DMS153 treated with DMSO at 0.1 percent for 48 hours (cell line): ENCODE results near the gene MRPS18A.
"Not testable (repeated sequence)": the region's sequence is repeated elsewhere in the genome, so short reads cannot be mapped to it uniquely, and the experiment has no call there.

Experiments used
- DNase-seq: peaks from one replicate; lab custom pipeline; 2025; ENCODE audit not compliant: unreplicated experiment; lab: John Stamatoyannopoulos, UW

The MRPS18A gene

GRCh38 chr6:43717822-43718221, 30.2 kb upstream of the MRPS18A start:
- no peak for DNase-seq

GRCh38 chr6:43717389-43717788, 29.8 kb upstream of the MRPS18A start:
- DNase-seq, result no peak

- DNase-seq, result no peak
Measured at GRCh38 chr6:43716099-43716498, 28.5 kb upstream of the MRPS18A start.

DNA sequence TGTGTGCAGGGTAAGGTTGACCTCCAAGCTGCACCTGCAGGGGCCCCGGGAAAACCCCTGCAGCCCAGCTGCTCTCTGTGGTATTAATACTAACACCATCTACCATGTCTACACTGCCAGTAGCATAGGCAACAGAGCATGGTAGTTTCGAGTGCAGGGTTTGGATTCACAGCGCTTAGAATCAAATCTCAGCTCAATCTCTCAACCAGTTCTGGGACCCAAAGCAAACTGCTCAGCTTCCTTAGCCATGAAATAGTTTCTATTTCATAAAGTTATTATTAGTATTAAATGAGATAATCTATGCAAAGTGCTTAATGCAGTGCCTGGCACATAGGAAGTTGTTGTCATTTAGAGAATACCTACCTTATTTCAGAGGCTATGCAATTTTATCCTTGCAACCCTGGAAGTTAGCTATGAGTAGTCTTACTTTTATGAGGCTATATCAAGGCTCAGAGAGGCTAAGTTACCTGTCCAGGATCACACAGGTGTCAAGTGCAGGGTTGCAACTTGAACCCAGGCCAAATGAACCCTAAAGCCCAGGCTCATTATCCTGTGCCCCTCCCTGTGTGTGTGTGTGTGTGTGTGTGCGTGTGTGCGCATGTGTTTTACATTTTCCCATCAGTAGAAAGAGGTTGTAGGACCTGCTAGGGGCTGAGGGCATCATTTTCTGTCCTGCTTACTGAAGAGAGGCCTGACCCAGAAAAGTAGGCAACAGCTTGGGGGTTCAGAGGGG, 27.6 kb upstream of the MRPS18A start:
- DNase-seq, result no peak

DNA sequence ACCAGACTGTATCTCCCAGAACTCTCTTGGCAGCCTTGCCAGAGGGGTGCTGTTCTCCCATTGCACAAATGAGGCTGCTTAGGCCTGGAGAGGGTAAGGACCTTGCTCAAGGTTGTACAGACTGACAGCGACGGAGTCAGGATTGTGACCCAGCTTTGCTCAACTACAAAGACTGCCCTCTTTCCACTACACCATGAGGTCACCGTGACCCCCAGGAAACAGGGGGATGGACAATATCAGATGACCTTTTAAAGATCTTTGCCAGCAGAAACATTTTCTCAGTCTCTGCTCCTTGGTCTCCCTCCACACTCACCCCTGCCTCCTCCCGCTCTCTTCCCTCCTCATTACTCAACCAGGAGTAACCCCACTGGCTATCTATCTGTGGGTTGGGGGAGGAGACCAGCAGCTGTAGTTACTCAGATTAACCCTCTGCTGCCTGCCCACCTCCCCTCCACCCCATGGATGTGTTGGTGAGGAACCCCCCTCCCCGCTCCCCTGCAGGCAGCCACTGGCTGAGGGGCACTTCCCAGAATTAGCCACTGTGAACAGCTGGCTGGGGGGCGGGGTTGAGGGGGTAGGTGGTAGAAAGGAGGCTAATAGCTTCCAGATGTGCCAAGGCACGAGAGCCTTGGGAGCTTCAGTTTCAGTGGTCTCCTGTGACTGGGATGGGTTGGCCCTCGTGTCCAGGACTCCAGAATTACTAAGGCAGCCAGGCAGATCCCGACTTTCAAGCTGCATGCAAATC, 26.9 kb upstream of the MRPS18A start:
- no peak for DNase-seq

- no peak for DNase-seq
Measured at GRCh38 chr6:43713643-43714310, 26.2 kb upstream of the MRPS18A start.

- no peak for DNase-seq
Measured at GRCh38 chr6:43712579-43712978, 25.0 kb upstream of the MRPS18A start.

DNA sequence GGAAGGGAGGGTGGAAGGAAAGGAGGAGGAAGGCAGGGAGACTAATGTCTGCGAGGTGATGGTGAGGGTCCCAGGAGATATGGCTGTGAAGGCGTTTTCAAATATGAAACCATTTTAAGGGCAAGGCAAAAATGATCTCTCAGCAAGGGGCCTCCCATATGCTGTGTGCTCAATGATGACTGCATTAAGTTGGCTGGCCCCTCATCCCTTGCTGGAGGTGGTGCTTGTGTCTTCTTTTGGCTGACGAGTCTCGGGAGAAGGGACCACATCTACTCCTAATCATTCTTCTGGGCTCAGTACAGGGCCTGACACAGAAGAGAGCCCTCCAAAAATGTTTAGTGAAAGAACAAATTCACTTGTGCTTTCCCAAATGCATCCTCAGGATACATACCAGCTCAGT, 23.0 kb upstream of the MRPS18A start:
- no peak for DNase-seq

- DNase-seq, result no peak
Measured at GRCh38 chr6:43709654-43710303, 22.2 kb upstream of the MRPS18A start.

DNA sequence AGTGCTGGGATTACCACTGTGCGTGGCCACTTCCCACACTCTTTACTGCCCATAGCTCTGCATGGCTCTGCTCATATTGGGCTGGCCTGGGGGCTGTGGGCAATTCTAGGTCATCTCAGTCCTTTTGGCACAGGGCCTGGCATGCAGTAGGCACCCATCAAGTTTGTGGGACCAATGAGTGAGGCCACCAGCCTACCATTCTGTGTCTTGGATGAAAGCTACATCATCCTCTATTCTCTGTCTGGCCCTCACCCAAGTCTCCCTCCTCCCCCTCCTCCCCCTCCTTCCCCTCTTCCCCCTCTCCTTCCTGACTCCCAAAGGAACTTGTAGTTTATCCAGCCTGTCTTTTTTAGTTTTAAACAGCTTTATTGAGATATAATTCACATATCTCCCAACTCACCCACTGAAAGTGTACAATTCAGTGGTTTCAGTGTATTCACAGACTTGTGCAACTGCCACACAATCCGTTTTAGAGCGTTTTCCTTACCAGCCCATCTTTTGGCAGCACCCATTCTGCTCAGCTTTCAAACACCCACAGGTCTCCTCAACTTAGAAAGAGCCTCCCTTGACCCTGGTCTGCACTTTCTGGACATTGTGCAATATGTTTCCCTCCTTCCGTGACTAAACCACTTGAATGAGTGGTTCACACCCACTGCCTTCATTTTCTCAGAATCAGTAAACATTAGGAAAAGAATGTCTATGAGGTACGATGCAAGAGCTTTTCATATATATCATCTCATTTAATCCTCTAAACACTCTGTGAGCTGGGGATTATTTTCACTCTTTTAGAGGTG, 21.5 kb upstream of the MRPS18A start:
- DNase-seq, result no peak

GRCh38 chr6:43707767-43708166, 20.2 kb upstream of the MRPS18A start:
- no peak for DNase-seq

DNA sequence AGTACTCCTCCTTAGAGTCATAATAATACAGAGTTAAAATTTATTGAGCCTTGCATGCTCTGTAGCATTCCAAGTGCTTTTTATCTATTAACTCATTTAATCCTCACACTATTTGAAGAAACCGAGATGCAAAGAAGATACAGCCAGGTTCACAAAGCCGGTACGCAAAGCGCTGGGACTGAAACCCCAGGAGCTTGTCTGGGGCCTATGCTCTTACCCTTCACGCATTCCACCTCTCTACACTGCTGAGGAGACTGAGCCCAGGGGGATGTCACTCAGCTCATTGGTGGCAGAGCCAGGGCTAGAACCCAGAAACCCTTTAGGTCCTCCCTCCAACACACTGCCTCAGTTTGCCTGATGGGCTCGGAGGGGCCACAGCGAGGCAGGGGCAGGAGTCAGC, 19.7 kb upstream of the MRPS18A start:
- no peak for DNase-seq

DNA sequence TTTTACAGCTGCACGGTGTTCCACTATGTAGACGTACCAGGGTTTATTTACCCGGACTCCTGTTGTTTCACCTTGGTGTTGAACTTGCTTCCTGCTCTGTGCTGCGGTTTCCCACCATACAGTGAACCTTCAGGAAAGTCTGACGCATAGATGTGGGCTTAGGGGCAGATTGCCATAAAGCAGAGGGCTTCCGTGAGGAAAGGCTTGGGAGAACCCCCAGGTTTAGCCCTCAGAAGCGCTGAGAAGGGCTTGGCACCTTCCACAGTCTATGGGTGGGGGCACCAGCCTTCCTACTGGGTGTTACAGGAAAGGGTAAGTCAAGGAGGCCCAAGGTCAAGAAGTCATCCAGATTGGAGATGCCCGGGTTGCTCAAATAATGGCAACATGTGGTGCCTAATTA, 19.2 kb upstream of the MRPS18A start:
- DNase-seq, result no peak

DNA sequence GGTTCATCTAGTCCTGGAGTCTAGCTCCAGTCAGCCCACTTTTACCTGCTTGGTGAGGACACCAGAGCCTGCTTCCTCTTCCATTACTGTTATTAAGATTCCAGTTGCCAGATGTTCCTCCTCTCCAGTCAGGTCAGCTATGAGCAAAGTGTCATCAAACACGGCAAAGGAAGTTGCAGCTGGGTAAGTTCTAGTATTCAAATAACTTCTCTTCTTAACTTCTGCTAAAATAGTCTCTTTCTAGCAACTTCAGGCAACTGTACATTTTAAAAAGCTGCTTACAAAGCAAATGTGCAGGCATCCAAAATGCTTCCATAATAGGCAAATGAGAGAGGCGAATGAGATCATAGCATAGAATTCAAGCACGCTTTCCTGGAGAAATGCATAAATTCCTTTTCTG, 18.4 kb upstream of the MRPS18A start:
- DNase-seq, result no peak

DNA sequence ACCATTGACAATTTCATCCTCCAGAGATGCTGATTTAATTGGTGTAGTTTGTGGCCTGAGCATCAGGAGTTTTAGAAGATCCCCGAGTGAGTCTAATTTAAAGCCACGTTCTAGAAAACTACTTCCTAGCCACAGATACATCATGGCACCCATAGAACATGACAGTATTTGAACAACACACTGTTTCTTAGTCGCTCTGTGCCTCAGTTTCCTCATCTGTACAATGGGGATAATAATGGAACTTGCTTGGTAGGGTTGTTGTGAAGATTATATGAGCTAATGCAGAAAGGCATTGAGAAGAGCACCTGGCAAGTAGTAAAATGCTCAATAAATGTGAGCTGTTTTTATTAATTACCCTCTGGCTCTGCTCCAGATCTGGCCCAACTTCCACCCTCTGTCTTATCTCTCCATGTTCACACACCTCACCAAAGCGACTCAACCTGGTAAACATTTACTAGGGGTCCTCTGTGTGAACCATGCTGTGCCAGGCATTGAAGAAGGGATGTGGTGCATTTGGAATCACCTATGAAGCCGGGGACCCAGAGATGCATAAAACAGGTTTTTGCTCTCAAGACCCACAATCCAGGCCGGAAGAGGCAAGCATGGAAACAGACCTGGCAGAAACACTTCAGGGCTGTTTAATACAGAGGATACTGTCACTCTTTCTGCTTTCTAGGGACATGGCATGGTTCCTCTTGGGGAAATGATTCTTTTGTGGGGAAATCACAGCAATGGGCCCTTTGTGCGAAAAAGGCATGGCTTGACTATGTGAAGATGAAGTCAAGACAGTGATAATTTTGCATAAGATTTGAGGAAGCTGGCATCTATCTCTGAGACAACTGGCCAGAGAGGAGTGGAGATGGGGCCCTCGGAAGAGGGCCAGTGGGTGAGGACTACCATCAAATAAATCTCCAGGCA, 16.2 kb upstream of the MRPS18A start:
- no peak for DNase-seq

DNA sequence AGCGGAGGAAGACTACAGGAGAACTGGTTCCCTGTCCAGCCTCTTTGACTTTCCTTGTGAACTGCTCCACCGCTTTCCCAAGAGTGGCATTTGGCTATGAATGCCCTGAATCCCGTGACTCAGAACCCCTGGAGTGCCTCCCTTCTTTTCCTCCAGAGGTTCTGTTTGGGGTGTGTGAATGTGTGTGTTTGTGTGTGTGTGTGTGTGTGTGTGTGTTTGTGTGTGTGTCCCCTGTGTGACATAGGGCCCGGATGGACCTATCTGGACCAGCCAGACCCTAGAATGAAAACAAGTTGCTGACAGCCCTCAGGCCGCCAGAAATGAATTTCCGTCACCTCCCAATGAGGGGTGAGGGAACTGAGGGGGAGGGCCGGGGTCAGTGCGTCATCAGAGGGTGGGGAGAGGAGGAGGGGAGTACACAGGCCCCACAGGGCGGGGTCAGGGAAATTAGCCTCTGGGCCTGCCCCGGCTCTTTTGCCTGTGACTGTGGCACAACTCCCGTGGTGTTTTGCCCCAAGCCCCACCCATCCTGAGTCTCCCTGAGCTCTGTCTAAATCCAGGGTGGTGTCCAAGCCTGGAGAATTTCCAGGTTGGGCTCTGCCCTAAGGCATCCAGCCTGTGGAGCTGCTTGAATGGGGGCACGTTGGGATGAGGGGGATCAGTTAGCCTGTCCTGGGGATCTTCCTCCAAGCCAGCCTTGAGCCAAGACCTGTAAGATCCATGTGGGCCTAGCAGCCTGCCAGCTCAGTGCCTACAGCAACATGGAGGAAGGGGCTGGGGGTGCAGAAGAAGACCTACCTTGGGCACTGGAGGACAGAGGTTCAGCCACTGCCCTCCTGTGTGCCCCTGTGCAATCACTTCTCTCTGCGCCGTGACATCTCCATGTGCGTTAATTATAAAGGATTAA, 15.2 kb upstream of the MRPS18A start:
- DNase-seq, result peak; percentile 89

- no peak for DNase-seq
Measured at GRCh38 chr6:43702171-43702533, 14.6 kb upstream of the MRPS18A start.

- not testable (repeated sequence) for DNase-seq
Measured at GRCh38 chr6:43700939-43701560, 13.5 kb upstream of the MRPS18A start.
